Spleen (tissue), 11 donors: Measurements from ENCODE around the gene PMVK. TPM values are rescaled to one million over a fixed set of nuclear protein-coding genes. Genes with fewer than 3 reads are reported as not detected.

Source experiments
- DNase-seq: peaks from one replicate; pipeline ENCODE4 v3.0.0-alpha.2; 2020
- H3K27ac ChIP-seq, 8 donors: fragments of 200-600 bp; sonication (generic) in 7 of 8; 1 replicate in 4 of 8; 2 replicates in 4 of 8; pipeline versions ENCODE4 v1.5.0 to v1.8.0; 2016 to 2021; ENCODE audit warnings: inconsistent platforms in 4 of 8, mild to moderate bottlenecking in 4 of 8, moderate library complexity in 1 of 8
- H3K27me3 ChIP-seq, 7 donors: fragments of 200-600 bp; sonication (generic) in 6 of 7; replicated peaks in 1 of 7; 1 replicate in 4 of 7; 2 replicates in 3 of 7; pipeline versions ENCODE4 v1.5.0 to v1.8.0; 2016 to 2021; ENCODE audit warnings: inconsistent platforms in 3 of 7, mild to moderate bottlenecking in 1 of 7
- H3K36me3 ChIP-seq, 6 donors: fragments of 200-600 bp; sonication (generic) in 5 of 6; 1 replicate in 4 of 6; 2 replicates in 2 of 6; pipeline versions ENCODE4 v1.5.0 to v1.8.0; 2016 to 2021; ENCODE audit warnings: inconsistent platforms in 2 of 6
- H3K4me1 ChIP-seq, 6 donors: fragments of 200-600 bp; sonication (generic) in 5 of 6; 1 replicate in 3 of 6; 2 replicates in 3 of 6; pipeline versions ENCODE4 v1.5.0 to v1.8.0; 2016 to 2021; ENCODE audit warnings: inconsistent platforms in 3 of 6
- H3K4me3 ChIP-seq, 8 donors: fragments of 200-600 bp; sonication (generic) in 7 of 8; 1 replicate in 4 of 8; 2 replicates in 4 of 8; pipeline versions ENCODE4 v1.5.0 to v1.8.0; 2016 to 2021; ENCODE audit warnings: inconsistent platforms in 4 of 8, mild to moderate bottlenecking in 4 of 8, moderate library complexity in 2 of 8
- H3K9me3 ChIP-seq, 8 donors: fragments of 200-600 bp; sonication (generic) in 7 of 8; 1 replicate in 4 of 8; 2 replicates in 4 of 8; pipeline versions ENCODE4 v1.5.0 to v1.8.0; 2016 to 2021; ENCODE audit warnings: inconsistent platforms in 4 of 8
- POLR2A ChIP-seq, 3 donors: fragments of 450-650 bp; IDR thresholded peaks; one replicate each; pipeline ENCODE4 v1.5.1; 2017; ENCODE audit warnings: antibody characterized with exemption in 3 of 3, mild to moderate bottlenecking in 1 of 3
- POLR2AphosphoS5 ChIP-seq, 3 donors: sonication (generic); formaldehyde crosslinking; IDR thresholded peaks; one replicate each; pipeline ENCODE4 v1.5.1; 2017; ENCODE audit warnings: antibody characterized with exemption in 3 of 3
- WGBS, 5 donors: extraction: QIAGEN DNeasy Blood & Tissue Kit in 3 of 5; methylation state at CpG; one replicate each; pipeline versions ENCODE4 v1.1.5 to v1.1.7; 2013 to 2018; 5-methylcytosine and 5-hydroxymethylcytosine counted together
- intact Hi-C: fragments of 100-400 bp; cut with DNase I; formaldehyde crosslinking; loops from one replicate; pipeline ENCODE4 v1.15.0; 2023; ENCODE audit warnings: low total_unique reads
- polyA plus RNA-seq, 3 donors: library from polyadenylated mRNA; stranded (reverse); fragments of 200-250 nt; gene quantifications; one replicate each; pipeline ENCODE4 v1.2.1, GENCODE V29; 2013
- total RNA-seq, 7 donors: library from RNA; depleted of rRNA in 3 of 7; stranded (reverse); fragments of >200 nt in 3 of 7; fragmentation: NEBNext Ultra II Directional in 4 of 7; extraction: Animal tissue kit (Norgen Biotek cat#: 25700) in 4 of 7; gene quantifications; one replicate each; pipeline versions ENCODE4 v1.1.0 to v1.2.1, GENCODE V29; 2016 to 2021
- TF ChIP-seq, protein P1 (sequence below), 11 experiments: fragments of 200-600 bp in 7 of 11; fragments of 450-650 bp in 4 of 11; sonication (generic) in 4 of 11; IDR thresholded peaks in 8 of 11; conservative IDR thresholded peaks in 3 of 11; 1 replicate in 7 of 11; 2 replicates in 4 of 11; pipeline versions ENCODE4 v1.4.0 to v1.8.0; 2016 to 2021; ENCODE audit warnings: antibody characterized with exemption in 11 of 11, inconsistent platforms in 4 of 11, mild to moderate bottlenecking in 1 of 11
- donor health status: healthy with polysubstance abuse.
- donor health status: DM: no; HTN: no; CAD: no; lungs with moderate emphysema.
- donor health status: DM: no; HTN: no; CAD: no.
- donor health status: Bipolar disorder and iron deficiency.
- donor health status: healthy.
- donor health status: DM: no; HTN: no; CAD: no.
- donor health status: DM: yes; HTN: yes; CAD: no.

Gene PMVK
- total and polyA plus RNA-seq, 10 donors = 12.4 to 68.8 (median 35.4) TPM

DNA sequence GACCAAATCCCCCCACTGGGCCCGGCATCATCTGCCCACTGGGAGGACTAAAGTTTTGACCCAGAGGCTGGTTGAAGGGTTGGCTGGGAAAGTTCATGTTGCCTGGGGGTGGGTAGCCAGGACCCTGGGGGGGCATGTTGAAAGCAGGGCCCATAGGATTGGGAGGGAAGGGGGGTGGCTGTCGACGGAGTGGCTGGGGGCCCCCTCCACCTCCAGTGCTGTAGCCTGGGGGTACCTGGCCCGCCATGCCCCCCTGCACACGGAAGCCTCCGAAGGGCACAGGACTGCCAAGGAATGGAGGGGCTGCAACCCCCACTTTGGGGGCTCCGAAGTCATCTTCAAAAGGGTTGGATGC, 22.9 kb upstream of the PMVK start:
- peak; percentile 77 for DNase-seq
- no peaks in the 10 kb centered on the region for H3K27me3 ChIP-seq
- no peak for TF ChIP-seq POLR2A (IDR thresholded peaks at IDR 0.05)
- TF ChIP-seq, protein P1, sequence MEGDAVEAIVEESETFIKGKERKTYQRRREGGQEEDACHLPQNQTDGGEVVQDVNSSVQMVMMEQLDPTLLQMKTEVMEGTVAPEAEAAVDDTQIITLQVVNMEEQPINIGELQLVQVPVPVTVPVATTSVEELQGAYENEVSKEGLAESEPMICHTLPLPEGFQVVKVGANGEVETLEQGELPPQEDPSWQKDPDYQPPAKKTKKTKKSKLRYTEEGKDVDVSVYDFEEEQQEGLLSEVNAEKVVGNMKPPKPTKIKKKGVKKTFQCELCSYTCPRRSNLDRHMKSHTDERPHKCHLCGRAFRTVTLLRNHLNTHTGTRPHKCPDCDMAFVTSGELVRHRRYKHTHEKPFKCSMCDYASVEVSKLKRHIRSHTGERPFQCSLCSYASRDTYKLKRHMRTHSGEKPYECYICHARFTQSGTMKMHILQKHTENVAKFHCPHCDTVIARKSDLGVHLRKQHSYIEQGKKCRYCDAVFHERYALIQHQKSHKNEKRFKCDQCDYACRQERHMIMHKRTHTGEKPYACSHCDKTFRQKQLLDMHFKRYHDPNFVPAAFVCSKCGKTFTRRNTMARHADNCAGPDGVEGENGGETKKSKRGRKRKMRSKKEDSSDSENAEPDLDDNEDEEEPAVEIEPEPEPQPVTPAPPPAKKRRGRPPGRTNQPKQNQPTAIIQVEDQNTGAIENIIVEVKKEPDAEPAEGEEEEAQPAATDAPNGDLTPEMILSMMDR (IDR thresholded peaks at IDR 0.05 in 8 of 11, conservative IDR thresholded peaks at IDR 0.05 in 3 of 11) = no peak
- TF ChIP-seq POLR2AphosphoS5 (IDR thresholded peaks at IDR 0.05) = no peak
- 88 to 98% (median 94%) methylated on average over 7 of the region's 7 CpGs for WGBS, 5 donors
- H3K36me3 ChIP-seq = peaks cover 0 to 42% (median 34%) of the 10 kb centered on the region in 6 donors
- peak overlapping the region in 1 of 8 donors; percentile 9 for H3K4me3 ChIP-seq
- H3K9me3 ChIP-seq = no peaks in the 10 kb centered on the region
- intact Hi-C loops = no loop called here
- peaks cover 36 to 93% (median 66%) of the 10 kb centered on the region in 6 donors for H3K4me1 ChIP-seq
- H3K27ac ChIP-seq = peak overlapping the region in 3 of 8 donors; percentile 13 to 99 (median 21)

DNA sequence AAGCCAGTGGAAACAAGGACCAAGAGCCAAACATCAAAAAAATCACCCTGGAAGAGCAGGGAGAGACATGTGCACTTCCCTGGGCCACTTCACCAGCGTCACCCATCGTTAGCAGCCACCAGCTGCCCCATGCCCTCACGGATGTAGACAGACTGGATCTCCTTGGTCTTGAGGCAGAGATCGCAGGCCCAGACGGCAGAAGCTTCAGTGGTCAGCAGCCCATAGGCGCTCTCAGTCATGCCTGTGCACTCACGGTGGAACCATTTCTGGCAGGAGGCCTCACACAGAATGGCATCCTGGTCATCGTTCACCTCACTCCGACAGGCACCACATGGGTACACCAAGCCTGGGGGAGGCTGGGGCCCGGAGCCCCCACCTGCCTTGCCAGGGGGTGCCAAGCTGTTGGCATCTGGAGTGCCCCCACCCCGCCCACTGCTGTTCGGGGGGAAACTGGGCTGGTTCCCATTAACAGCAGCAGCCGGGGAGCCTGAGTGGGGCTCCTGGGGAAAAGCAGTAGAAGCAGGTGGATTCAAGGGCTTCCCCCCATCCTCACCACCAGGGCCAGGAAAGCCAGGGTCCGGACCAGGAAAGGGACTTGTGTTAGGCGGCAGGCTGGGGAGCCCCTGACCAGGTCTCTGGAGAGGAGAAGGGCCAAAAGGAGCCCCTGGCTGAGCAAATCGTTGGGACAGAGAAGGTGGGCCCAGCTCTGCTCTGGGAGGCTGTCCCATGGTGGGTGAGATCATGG, 22.3 kb upstream of the PMVK start:
- Histone ChIP-seq H3K4me3 (no peak overlapping the region), H3K27ac (peak overlapping the region in 3 of 8 donors; percentile 12 to 21 (median 13)), H3K27me3 (no peaks in the 10 kb centered on the region), H3K36me3 (peaks cover 0 to 36% (median 28%) of the 10 kb centered on the region in 6 donors), H3K9me3 (no peaks in the 10 kb centered on the region), H3K4me1 (peaks cover 41 to 93% (median 71%) of the 10 kb centered on the region in 6 donors)
- TF ChIP-seq, protein P1 (IDR thresholded peaks at IDR 0.05 in 8 of 11, conservative IDR thresholded peaks at IDR 0.05 in 3 of 11) = no peak
- peak in 1 of 3 donors; percentile 31 for TF ChIP-seq POLR2AphosphoS5 (IDR thresholded peaks at IDR 0.05)
- peak; percentile 75 for DNase-seq
- intact Hi-C loops = no loop called here
- WGBS, 5 donors = 89 to 98% (median 92%) methylated on average over 12 to 16 of the region's 16 CpGs

DNA sequence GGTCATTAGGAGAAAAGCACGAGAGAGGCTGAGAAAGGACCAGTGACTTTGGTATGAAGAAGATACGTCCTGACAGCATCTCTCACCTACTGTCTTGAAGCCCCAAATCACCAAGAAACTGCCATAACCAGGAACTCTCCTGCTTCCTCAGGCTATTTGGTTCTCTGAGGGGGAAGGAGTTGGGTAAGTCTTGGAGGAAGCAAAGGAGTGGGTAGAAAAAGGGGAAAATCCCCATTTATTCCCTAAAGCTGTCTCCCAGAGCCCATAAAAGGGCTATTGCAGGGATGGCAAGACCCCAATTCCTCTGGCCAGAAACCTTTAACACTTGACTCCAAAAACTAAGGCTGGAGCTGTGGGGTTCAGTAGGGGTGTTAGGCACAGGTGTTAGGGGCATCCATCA, 21.5 kb upstream of the PMVK start:
- peak overlapping the region in 1 of 8 donors; percentile 89 for H3K27ac ChIP-seq
- H3K4me3 ChIP-seq = no peak overlapping the region
- no peak for DNase-seq
- 78 to 97% (median 90%) methylated on average over 2 of the region's 2 CpGs for WGBS, 5 donors
- H3K27me3 ChIP-seq = no peaks in the 10 kb centered on the region
- H3K36me3 ChIP-seq = peaks cover 0 to 28% (median 21%) of the 10 kb centered on the region in 6 donors
- intact Hi-C loops = no loop called here
- peaks cover 46 to 93% (median 73%) of the 10 kb centered on the region in 6 donors for H3K4me1 ChIP-seq
- H3K9me3 ChIP-seq = no peaks in the 10 kb centered on the region
- TF ChIP-seq, protein P1 (IDR thresholded peaks at IDR 0.05 in 8 of 11, conservative IDR thresholded peaks at IDR 0.05 in 3 of 11) = no peak
- TF ChIP-seq POLR2A (IDR thresholded peaks at IDR 0.05) = no peak
- no peak for TF ChIP-seq POLR2AphosphoS5 (IDR thresholded peaks at IDR 0.05)

DNA sequence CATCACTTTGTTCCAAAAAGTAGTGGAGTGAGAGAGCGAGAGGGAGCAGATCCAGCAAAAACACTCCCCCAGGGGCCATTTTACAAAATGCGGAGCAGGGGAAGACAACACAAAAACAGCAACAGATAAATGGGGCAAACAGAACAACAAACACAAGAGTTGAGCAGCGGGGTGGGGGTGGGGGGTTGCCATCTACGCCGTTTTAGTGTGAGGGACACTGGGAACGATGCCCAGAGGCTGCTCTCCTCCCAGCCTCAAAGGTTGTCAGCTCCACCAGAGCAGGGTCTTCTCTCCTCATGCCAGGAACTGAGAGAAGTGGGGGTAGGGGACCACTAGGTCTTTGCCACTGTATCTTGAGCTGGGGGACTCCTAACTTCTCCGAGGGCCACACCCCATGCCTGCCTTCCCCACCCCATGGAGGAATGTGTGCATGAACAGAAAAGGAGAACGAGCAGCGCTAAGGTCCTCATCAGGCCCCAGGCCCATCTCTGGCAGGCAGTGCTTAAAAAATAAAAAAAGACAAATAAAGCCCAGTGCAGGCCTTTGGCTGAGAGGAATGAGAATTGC, 20.7 kb upstream of the PMVK start:
- Histone ChIP-seq H3K4me3 (no peak overlapping the region), H3K36me3 (peaks cover 0 to 23% (median 18%) of the 10 kb centered on the region in 6 donors), H3K4me1 (peaks cover 48 to 93% (median 73%) of the 10 kb centered on the region in 6 donors), H3K27ac (peak overlapping the region in 5 of 8 donors; percentile 3 to 89 (median 83)), H3K27me3 (no peaks in the 10 kb centered on the region), H3K9me3 (no peaks in the 10 kb centered on the region)
- intact Hi-C loops = no loop called here
- DNase-seq = peak; percentile 56
- WGBS, 5 donors = 73 to 83% (median 78%) methylated on average over 9 of the region's 9 CpGs
- TF ChIP-seq, protein P1 (IDR thresholded peaks at IDR 0.05 in 8 of 11, conservative IDR thresholded peaks at IDR 0.05 in 3 of 11) = no peak
- TF ChIP-seq POLR2AphosphoS5 (IDR thresholded peaks at IDR 0.05) = no peak
- no peak for TF ChIP-seq POLR2A (IDR thresholded peaks at IDR 0.05)
